GM10847 (cell line): ENCODE measurements around the gene IBA57.

Experiments
- POLR2A ChIP-seq: IDR thresholded peaks from 2 replicates; pipeline ENCODE4 v1.6.1; 2011; ENCODE audit not compliant: insufficient read length; ENCODE audit errors: extremely low read depth

IBA57 gene

GRCh38 chr1:228165372-228166169, at the start of gene IBA57:
Gene IBA57 (plus strand): TSS chr1:228165804. CDS start chr1:228165817, 13 bp downstream.
- TF ChIP-seq POLR2A = peak; percentile 95

- no peak for TF ChIP-seq POLR2A
These were observed 48.3 kb upstream of the IBA57 start for GRCh38 chr1:228117335-228117734.

- no peak for TF ChIP-seq POLR2A
These were observed 47.6 kb upstream of the IBA57 start for GRCh38 chr1:228118040-228118439.

GRCh38 chr1:228120351-228120750, 45.3 kb upstream of the IBA57 start:
- TF ChIP-seq POLR2A = no peak

GRCh38 chr1:228120857-228121489, 44.6 kb upstream of the IBA57 start:
- TF ChIP-seq POLR2A = no peak

GRCh38 chr1:228122921-228123441, 42.6 kb upstream of the IBA57 start:
- TF ChIP-seq POLR2A = no peak

- TF ChIP-seq POLR2A = no peak
These were observed 42.1 kb upstream of the IBA57 start for GRCh38 chr1:228123505-228123904.

- TF ChIP-seq POLR2A = no peak
These were observed 40.4 kb upstream of the IBA57 start for GRCh38 chr1:228125185-228125584.

GRCh38 chr1:228131766-228132165, 33.8 kb upstream of the IBA57 start:
- no peak for TF ChIP-seq POLR2A

- no peak for TF ChIP-seq POLR2A
These were observed 31.0 kb upstream of the IBA57 start for GRCh38 chr1:228134591-228134990.

- no peak for TF ChIP-seq POLR2A
These were observed 28.7 kb upstream of the IBA57 start for GRCh38 chr1:228136901-228137300.

- peak; percentile 38 for TF ChIP-seq POLR2A
These were observed 26.1 kb upstream of the IBA57 start for GRCh38 chr1:228139406-228139930.

GRCh38 chr1:228139931-228140723, 25.5 kb upstream of the IBA57 start, which contains the start of gene GUK1:
Gene GUK1 (plus strand): TSS chr1:228140279. CDS start chr1:228140303, 24 bp downstream.
- TF ChIP-seq POLR2A = peak; percentile 90

GRCh38 chr1:228140724-228141225, 24.8 kb upstream of the IBA57 start:
- no peak for TF ChIP-seq POLR2A

- no peak for TF ChIP-seq POLR2A
These were observed 24.2 kb upstream of the IBA57 start for GRCh38 chr1:228141226-228142044.
